ENCODE data around the gene SAMD11. TPM values are rescaled to one million over a fixed set of nuclear protein-coding genes. Genes with fewer than 3 reads are reported as not detected.
A peak's percentile ranks its signal among the peaks of the same experiment; 100 is the strongest.

SAMD11 gene
- total RNA-seq, 1 experiment from 2014 or later = 11.5 TPM

- Histone ChIP-seq H3K9me2 (ENCODE audit: insufficient read depth) (no peaks in the 10 kb centered on the region), H3K4me3 (replicated peaks in 1 of 2; ENCODE audit: low read depth in 1 of 2, low read length in 2 of 2) (peak overlapping the region; percentile 38 to 50), H3K9me3 (ENCODE audit: control insufficient read depth in 1 of 2, insufficient read depth in 1 of 2, low read depth in 1 of 2, low read length in 2 of 2) (no peaks in the 10 kb centered on the region), H3K27me3 (ENCODE audit: insufficient read depth, low read length) (peaks cover 10% of the 10 kb centered on the region; the same call in 1 of the 2 replicates), H3K4me1 (ENCODE audit: control insufficient read depth in 1 of 2, insufficient read depth in 2 of 2, low read length in 2 of 2) (peaks cover 49 to 62% of the 10 kb centered on the region in 2 experiments), H3K4me2 (ENCODE audit: low read length) (peak overlapping the region; percentile 73), H3K27ac (ENCODE audit: low read depth, low read length) (peak overlapping the region; percentile 49; the same call in 1 of the 2 replicates), H2AFZ (ENCODE audit: low read depth, low read length, poor library complexity, severe bottlenecking) (peak overlapping the region; percentile 51), H3K79me2 (ENCODE audit: insufficient read depth, low read length) (no peaks in the 10 kb centered on the region), H4K20me1 (ENCODE audit: insufficient read depth) (no peaks in the 10 kb centered on the region), H3K9ac (ENCODE audit: low read length) (peak overlapping the region; percentile 43), H3K36me3 (ENCODE audit: control insufficient read depth in 1 of 2, insufficient read depth in 2 of 2, low read length in 2 of 2) (peaks cover 0 to 8% of the 10 kb centered on the region in 2 experiments; a peak in 3 of 4 replicates)
- CTCF ChIA-PET = interaction anchor here (1.8 to 2.1 kb wide), 2 partner anchors 36 to 72 kb away, joined by 5 to 6 read pairs; no protein-coding TSS in a partner anchor
- POLR2A ChIA-PET = interaction anchor here (1.0 kb wide), 1 partner anchor 18 kb away, joined by 3 read pairs; the partner anchor contains the start of gene NOC2L
- no TSS peak for BruUV-seq (replicated peaks)
- RAD21 ChIA-PET (ENCODE audit: low non-redundant PET in 1 of 2, low total read pairs in 2 of 2, uncharacterized antibody in 2 of 2, unreplicated experiment in 2 of 2) = interaction anchor here in 1 of 2 experiments (0.6 kb wide), 1 partner anchor 30 kb away, joined by 3 read pairs; no protein-coding TSS in a partner anchor
- intact Hi-C loops (cut with micrococcal nuclease) = loop anchor here (2.0 kb wide), 2 partner anchors 16 to 34 kb away; no protein-coding TSS in a partner anchor
- ATAC-seq (peak; percentile 5), DNase-seq (ENCODE audit: low read depth, low spot score) (no peak)
- TF ChIP-seq TCF7L2 (IDR thresholded peaks at IDR 0.05; ENCODE audit: borderline replicate concordance, extremely low read depth, insufficient read depth, insufficient read length) (no peak), SRF (IDR thresholded peaks at IDR 0.05; ENCODE audit: low read depth) (no peak), EZH2phosphoT487 (IDR thresholded peaks at IDR 0.05; ENCODE audit: borderline replicate concordance) (no peak), JUND (IDR thresholded peaks at IDR 0.05) (no peak), POLR2A (IDR thresholded peaks at IDR 0.05; ENCODE audit: borderline replicate concordance, extremely low read depth, insufficient read depth, insufficient read length) (no peak), ZBTB33 (IDR thresholded peaks at IDR 0.05; ENCODE audit: extremely low read depth, insufficient replicate concordance, low read length) (no peak), SIN3A (IDR thresholded peaks at IDR 0.05; ENCODE audit: low read depth) (no peak), ELF1 (IDR thresholded peaks at IDR 0.05; ENCODE audit: borderline replicate concordance, low read depth) (no peak), REST (IDR thresholded peaks at IDR 0.05; ENCODE audit: low read depth) (no peak), CBX3 (IDR thresholded peaks at IDR 0.05; ENCODE audit: low read depth) (no peak), ZFX (IDR thresholded peaks at IDR 0.05) (no peak), CEBPB (IDR thresholded peaks at IDR 0.05; ENCODE audit: low read depth) (no peak), EZH2 (IDR thresholded peaks at IDR 0.05) (no peak), ZNF274 (IDR thresholded peaks at IDR 0.05; ENCODE audit: low read depth, low read length) (no peak), FOSL1 (IDR thresholded peaks at IDR 0.05; ENCODE audit: low read depth) (no peak), POLR2AphosphoS5 (IDR thresholded peaks at IDR 0.05; ENCODE audit: low read depth, low read length) (no peak)
- TF ChIP-seq, protein P1, sequence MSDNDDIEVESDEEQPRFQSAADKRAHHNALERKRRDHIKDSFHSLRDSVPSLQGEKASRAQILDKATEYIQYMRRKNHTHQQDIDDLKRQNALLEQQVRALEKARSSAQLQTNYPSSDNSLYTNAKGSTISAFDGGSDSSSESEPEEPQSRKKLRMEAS (IDR thresholded peaks at IDR 0.05) = no peak
- TF ChIP-seq, protein P2, sequence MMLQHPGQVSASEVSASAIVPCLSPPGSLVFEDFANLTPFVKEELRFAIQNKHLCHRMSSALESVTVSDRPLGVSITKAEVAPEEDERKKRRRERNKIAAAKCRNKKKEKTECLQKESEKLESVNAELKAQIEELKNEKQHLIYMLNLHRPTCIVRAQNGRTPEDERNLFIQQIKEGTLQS (IDR thresholded peaks at IDR 0.05) = no peak
- TF ChIP-seq, protein P3, sequence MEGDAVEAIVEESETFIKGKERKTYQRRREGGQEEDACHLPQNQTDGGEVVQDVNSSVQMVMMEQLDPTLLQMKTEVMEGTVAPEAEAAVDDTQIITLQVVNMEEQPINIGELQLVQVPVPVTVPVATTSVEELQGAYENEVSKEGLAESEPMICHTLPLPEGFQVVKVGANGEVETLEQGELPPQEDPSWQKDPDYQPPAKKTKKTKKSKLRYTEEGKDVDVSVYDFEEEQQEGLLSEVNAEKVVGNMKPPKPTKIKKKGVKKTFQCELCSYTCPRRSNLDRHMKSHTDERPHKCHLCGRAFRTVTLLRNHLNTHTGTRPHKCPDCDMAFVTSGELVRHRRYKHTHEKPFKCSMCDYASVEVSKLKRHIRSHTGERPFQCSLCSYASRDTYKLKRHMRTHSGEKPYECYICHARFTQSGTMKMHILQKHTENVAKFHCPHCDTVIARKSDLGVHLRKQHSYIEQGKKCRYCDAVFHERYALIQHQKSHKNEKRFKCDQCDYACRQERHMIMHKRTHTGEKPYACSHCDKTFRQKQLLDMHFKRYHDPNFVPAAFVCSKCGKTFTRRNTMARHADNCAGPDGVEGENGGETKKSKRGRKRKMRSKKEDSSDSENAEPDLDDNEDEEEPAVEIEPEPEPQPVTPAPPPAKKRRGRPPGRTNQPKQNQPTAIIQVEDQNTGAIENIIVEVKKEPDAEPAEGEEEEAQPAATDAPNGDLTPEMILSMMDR (IDR thresholded peaks at IDR 0.05 in 2 of 3, conservative IDR thresholded peaks at IDR 0.05 in 1 of 3; ENCODE audit: borderline replicate concordance in 1 of 3, insufficient read depth in 1 of 3, low read depth in 2 of 3, low read length in 2 of 3) = no peak
These were observed 17.4 kb downstream of the SAMD11 start for GRCh38 chr1:941015-941587.
